Measurements from ENCODE around the gene SDK1. TPM values are rescaled to one million over a fixed set of nuclear protein-coding genes. Genes with fewer than 3 reads are reported as not detected.

SDK1 gene
- total RNA-seq, 4 donors from 2014 or later, result under 0.01 to 16.2 (median 7.2) TPM

GRCh38 chr7:4037877-4038276, 736.8 kb downstream of the SDK1 start:
- no peak for TF ChIP-seq POLR2A (IDR thresholded peaks at IDR 0.05)
- TF ChIP-seq, protein P1, sequence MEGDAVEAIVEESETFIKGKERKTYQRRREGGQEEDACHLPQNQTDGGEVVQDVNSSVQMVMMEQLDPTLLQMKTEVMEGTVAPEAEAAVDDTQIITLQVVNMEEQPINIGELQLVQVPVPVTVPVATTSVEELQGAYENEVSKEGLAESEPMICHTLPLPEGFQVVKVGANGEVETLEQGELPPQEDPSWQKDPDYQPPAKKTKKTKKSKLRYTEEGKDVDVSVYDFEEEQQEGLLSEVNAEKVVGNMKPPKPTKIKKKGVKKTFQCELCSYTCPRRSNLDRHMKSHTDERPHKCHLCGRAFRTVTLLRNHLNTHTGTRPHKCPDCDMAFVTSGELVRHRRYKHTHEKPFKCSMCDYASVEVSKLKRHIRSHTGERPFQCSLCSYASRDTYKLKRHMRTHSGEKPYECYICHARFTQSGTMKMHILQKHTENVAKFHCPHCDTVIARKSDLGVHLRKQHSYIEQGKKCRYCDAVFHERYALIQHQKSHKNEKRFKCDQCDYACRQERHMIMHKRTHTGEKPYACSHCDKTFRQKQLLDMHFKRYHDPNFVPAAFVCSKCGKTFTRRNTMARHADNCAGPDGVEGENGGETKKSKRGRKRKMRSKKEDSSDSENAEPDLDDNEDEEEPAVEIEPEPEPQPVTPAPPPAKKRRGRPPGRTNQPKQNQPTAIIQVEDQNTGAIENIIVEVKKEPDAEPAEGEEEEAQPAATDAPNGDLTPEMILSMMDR (IDR thresholded peaks at IDR 0.05), result no peak
- H3K36me3 ChIP-seq, result no peaks in the 10 kb centered on the region
- no peaks in the 10 kb centered on the region for H3K27me3 ChIP-seq
- H3K27ac ChIP-seq, result no peak overlapping the region
- H3K4me3 ChIP-seq, result no peak overlapping the region
- no peak for DNase-seq
- intact Hi-C loops (cut with DNase I; ENCODE audit: low total_unique reads), result no loop called here
- H3K4me1 ChIP-seq, result no peaks in the 10 kb centered on the region
- H3K9me3 ChIP-seq, result no peaks in the 10 kb centered on the region

DNA sequence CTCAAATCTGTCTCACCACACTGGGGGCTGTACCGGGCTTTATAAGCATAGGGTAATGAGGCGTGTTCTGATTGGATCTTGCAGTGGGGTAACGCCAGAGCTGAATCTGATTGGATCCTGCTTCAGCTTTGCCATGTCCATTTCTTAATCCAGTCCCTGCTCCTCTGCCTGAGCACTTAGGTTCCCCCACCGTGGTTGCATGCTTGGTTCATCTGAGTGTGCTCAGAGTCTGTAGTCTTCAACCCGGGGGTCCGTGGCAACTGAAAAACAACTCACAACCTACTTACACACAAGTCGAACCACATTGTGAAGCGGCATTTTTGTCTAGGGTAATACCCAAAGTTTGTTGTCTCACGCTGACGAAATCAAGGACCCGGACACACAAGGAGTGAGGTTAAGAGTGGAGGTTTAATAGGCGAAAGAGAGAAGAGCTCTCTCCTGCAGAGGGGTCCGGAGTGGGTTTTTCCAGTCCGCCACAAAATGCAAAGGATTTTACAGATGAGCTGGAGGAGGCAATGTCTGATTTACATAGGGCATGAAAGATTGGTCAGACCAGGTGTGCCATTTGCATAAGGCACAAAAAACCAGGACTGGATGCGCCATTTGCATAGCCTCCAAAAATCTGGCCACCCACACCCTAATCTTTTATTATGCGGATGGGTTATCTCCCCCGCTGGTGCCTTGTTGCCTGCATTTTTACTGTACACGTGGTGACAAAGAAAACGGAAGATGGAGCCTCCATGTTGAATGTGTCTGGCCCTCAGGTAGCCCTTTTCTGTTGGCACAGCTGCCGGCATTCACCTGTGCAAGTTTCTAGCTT, 739.3 kb downstream of the SDK1 start:
- no peak for DNase-seq
- no peaks in the 10 kb centered on the region for H3K9me3 ChIP-seq
- intact Hi-C loops (cut with DNase I; ENCODE audit: low total_unique reads), result no loop called here

DNA sequence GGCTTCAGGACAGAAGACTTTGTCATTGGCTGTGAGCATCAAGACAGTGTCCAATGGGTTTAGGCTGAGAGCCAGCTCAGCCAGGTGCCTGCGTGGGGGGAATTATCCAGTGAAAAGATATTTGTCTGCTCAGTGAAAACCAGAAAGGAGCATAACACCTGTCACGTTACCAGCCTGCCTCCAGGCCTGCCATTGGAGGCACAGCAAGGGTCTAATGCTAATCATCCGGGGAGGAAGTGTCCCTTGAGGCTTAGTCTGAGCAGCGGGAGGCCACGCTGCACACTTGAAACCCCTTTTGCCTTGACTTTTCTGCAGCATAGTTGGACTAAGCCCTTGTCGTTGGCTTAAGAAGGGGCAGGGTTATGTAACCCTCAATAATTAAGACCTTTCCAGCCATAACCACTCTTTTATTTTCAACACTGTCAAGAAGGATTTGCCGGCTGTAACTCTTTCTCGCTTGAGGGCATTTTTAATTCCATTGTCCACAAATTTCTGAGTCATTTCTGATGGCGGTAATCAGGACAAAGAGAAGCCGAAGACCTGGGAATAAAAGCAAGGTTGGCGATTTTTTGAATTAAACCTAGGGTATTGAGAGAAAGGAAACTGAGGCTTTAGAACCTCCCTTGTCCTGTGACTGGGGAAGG, 741.5 kb downstream of the SDK1 start:
- intact Hi-C loops (cut with DNase I; ENCODE audit: low total_unique reads), result no loop called here
- no peak for DNase-seq

More for the DNA sequence above, 739.3 kb downstream of the SDK1 start:
- Histone ChIP-seq H3K4me3 (no peak overlapping the region), H3K27ac (no peak overlapping the region), H3K36me3 (no peaks in the 10 kb centered on the region), H3K27me3 (no peaks in the 10 kb centered on the region), H3K4me1 (no peaks in the 10 kb centered on the region)
- no peak for TF ChIP-seq POLR2A (IDR thresholded peaks at IDR 0.05)
- TF ChIP-seq, protein P1 (IDR thresholded peaks at IDR 0.05), result no peak

DNA sequence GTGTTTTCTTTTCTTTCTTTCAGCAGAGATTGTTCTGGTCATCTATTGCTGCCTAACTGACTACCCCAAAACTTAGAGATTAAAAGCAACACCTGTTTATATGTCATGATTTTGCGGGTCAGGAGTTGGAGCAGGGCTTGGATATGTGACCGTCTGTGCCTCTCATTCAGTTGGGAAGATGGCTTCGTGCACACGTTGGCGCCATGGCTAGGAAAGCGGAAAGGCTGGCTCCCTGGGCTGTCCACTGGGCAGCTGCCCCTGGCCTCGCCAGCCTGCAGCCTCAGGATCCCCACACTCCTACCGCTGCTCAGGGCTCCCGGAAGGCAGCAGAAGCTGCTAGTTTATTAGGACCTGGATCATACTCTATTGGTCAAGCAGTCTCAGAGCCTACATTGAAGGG, 742.9 kb downstream of the SDK1 start:
- no peak for DNase-seq
- intact Hi-C loops (cut with DNase I; ENCODE audit: low total_unique reads), result no loop called here
- H3K36me3 ChIP-seq, result no peaks in the 10 kb centered on the region
- TF ChIP-seq POLR2A (IDR thresholded peaks at IDR 0.05), result no peak
- TF ChIP-seq, protein P1 (IDR thresholded peaks at IDR 0.05), result no peak
- H3K27ac ChIP-seq, result no peak overlapping the region
- no peaks in the 10 kb centered on the region for H3K9me3 ChIP-seq
- H3K27me3 ChIP-seq, result no peaks in the 10 kb centered on the region
- no peaks in the 10 kb centered on the region for H3K4me1 ChIP-seq
- H3K4me3 ChIP-seq, result no peak overlapping the region

More for the DNA sequence above, 741.5 kb downstream of the SDK1 start:
- Histone ChIP-seq H3K4me1 (no peaks in the 10 kb centered on the region), H3K9me3 (no peaks in the 10 kb centered on the region), H3K27me3 (no peaks in the 10 kb centered on the region), H3K36me3 (no peaks in the 10 kb centered on the region), H3K27ac (no peak overlapping the region), H3K4me3 (no peak overlapping the region)
- TF ChIP-seq, protein P1 (IDR thresholded peaks at IDR 0.05), result no peak
- TF ChIP-seq POLR2A (IDR thresholded peaks at IDR 0.05), result no peak

GRCh38 chr7:4045450-4045849, 744.4 kb downstream of the SDK1 start:
- Histone ChIP-seq H3K36me3 (no peaks in the 10 kb centered on the region), H3K4me1 (no peaks in the 10 kb centered on the region), H3K9me3 (no peaks in the 10 kb centered on the region), H3K27ac (no peak overlapping the region), H3K4me3 (no peak overlapping the region), H3K27me3 (no peaks in the 10 kb centered on the region)
- intact Hi-C loops (cut with DNase I; ENCODE audit: low total_unique reads), result no loop called here
- no peak for DNase-seq
- TF ChIP-seq POLR2A (IDR thresholded peaks at IDR 0.05), result no peak
- TF ChIP-seq, protein P1 (IDR thresholded peaks at IDR 0.05), result no peak

All from uterus (tissue), 4 donors.